ENCODE results near the gene AMPD1. TPM values are rescaled to one million over a fixed set of nuclear protein-coding genes. Genes with fewer than 3 reads are reported as not detected.
A peak's percentile ranks its signal among the peaks of the same experiment; 100 is the strongest.

Gene AMPD1
- total and polyA plus RNA-seq, 2 of the 13 experiments (the other 11 are each of a cell fraction or from before 2014, with no cell fraction given) = not detected

GRCh38 chr1:114716304-114717170 is 21.2 kb upstream of the AMPD1 start, which contains the start of gene NRAS (continued):
- peak; percentile 91 for TF ChIP-seq ZGPAT (CRISPR knock-in tag; IDR thresholded peaks at IDR 0.05)
- TF ChIP-seq, protein P1, sequence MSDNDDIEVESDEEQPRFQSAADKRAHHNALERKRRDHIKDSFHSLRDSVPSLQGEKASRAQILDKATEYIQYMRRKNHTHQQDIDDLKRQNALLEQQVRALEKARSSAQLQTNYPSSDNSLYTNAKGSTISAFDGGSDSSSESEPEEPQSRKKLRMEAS (IDR thresholded peaks at IDR 0.05) = peak; percentile 98
- TF ChIP-seq KAT8 (CRISPR knock-in tag; IDR thresholded peaks at IDR 0.05) = peak; percentile 97
- peak; percentile 92 for TF ChIP-seq PHF8 (CRISPR knock-in tag; IDR thresholded peaks at IDR 0.05)
- TF ChIP-seq, protein P2, sequence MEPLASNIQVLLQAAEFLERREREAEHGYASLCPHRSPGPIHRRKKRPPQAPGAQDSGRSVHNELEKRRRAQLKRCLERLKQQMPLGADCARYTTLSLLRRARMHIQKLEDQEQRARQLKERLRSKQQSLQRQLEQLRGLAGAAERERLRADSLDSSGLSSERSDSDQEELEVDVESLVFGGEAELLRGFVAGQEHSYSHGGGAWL (CRISPR knock-in tag; IDR thresholded peaks at IDR 0.05) = peak; percentile 91; the same call in 1 of the 2 replicates
- TF ChIP-seq SIN3A (IDR thresholded peaks at IDR 0.05; ENCODE audit: borderline replicate concordance, low read depth, low read length) = peak; percentile 97
- TF ChIP-seq MIXL1 (CRISPR knock-in tag; IDR thresholded peaks at IDR 0.05) = peak; percentile 81
- TF ChIP-seq NFATC3 (CRISPR knock-in tag; IDR thresholded peaks at IDR 0.05) = 0 out of 2 replicates have a peak, but pooled peaks have one; percentile 81
- TF ChIP-seq ZBTB38 (CRISPR knock-in tag; IDR thresholded peaks at IDR 0.05) = peak; percentile 23; the same call in 1 of the 2 replicates
- TF ChIP-seq ZSCAN12 (CRISPR knock-in tag; IDR thresholded peaks at IDR 0.05) = 0 out of 2 replicates have a peak, but pooled peaks have one; percentile 30
- peak; percentile 99 for TF ChIP-seq AGO2 (optimal IDR thresholded peaks at IDR 0.05; ENCODE audit: low read depth, low read length)
- peak; percentile 37; the same call in 1 of the 2 replicates for TF ChIP-seq CCDC6 (CRISPR knock-in tag; IDR thresholded peaks at IDR 0.05)
- peak; percentile 85 for TF ChIP-seq YEATS2 (CRISPR knock-in tag; IDR thresholded peaks at IDR 0.05; ENCODE audit: borderline replicate concordance)
- peak; percentile 96 for TF ChIP-seq YEATS4 (CRISPR knock-in tag; IDR thresholded peaks at IDR 0.05; ENCODE audit: borderline replicate concordance)
- peak; percentile 50; the same call in 1 of the 2 replicates for TF ChIP-seq SPEN (CRISPR knock-in tag; IDR thresholded peaks at IDR 0.05; ENCODE audit: low read depth)
- TF ChIP-seq MBD4 (IDR thresholded peaks at IDR 0.05; ENCODE audit: borderline replicate concordance, low read length) = peak; percentile 84
- TF ChIP-seq FOXP4 (CRISPR knock-in tag; IDR thresholded peaks at IDR 0.05) = 0 out of 2 replicates have a peak, but pooled peaks have one; percentile 8
- TF ChIP-seq, protein P3, sequence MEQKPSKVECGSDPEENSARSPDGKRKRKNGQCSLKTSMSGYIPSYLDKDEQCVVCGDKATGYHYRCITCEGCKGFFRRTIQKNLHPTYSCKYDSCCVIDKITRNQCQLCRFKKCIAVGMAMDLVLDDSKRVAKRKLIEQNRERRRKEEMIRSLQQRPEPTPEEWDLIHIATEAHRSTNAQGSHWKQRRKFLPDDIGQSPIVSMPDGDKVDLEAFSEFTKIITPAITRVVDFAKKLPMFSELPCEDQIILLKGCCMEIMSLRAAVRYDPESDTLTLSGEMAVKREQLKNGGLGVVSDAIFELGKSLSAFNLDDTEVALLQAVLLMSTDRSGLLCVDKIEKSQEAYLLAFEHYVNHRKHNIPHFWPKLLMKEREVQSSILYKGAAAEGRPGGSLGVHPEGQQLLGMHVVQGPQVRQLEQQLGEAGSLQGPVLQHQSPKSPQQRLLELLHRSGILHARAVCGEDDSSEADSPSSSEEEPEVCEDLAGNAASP (CRISPR knock-in tag; IDR thresholded peaks at IDR 0.05; ENCODE audit: borderline replicate concordance) = 0 out of 2 replicates have a peak, but pooled peaks have one; percentile 61
- no peak for TF ChIP-seq NFE2 (CRISPR knock-in tag; IDR thresholded peaks at IDR 0.05)
- no peak for TF ChIP-seq ZNF10 (CRISPR knock-in tag; IDR thresholded peaks at IDR 0.05; ENCODE audit: borderline replicate concordance, low read depth)
- TF ChIP-seq RFXANK (CRISPR knock-in tag; IDR thresholded peaks at IDR 0.05) = peak; percentile 45; the same call in 1 of the 2 replicates
- peak; percentile 76; the same call in 1 of the 2 replicates for TF ChIP-seq FOXK1 (CRISPR knock-in tag; IDR thresholded peaks at IDR 0.05; ENCODE audit: borderline replicate concordance, low read depth)
- no peak for TF ChIP-seq ZNF775 (CRISPR knock-in tag; IDR thresholded peaks at IDR 0.05; ENCODE audit: borderline replicate concordance)
